ENCODE measurements around the gene ISLR. TPM values are rescaled to one million over a fixed set of nuclear protein-coding genes. Genes with fewer than 3 reads are reported as not detected.

Gene ISLR
- total and polyA plus RNA-seq, 2 experiments from 2014 or later = 0.55 TPM; not detected in 1

DNA sequence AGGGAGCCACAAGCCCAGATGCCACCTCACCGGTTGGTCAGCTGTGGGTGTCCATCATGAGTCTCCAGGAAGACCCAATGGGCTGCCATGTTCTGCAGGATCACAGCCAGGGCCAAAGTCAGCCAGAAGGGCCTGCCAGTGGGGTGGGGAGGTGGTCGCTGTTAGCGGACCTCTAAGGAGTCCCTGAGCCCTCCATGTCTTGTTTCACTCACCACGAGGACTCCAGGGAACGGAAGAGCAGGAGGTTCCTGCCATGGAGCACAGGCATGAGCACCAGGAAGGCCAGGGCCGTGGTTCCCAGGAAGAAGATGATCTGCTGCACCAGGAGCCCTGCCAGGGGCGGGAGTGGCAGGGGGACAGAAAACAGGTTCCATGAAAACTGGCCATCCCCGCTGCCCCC is 8.6 kb downstream of the ISLR start (continued):
- TF ChIP-seq, protein P1, sequence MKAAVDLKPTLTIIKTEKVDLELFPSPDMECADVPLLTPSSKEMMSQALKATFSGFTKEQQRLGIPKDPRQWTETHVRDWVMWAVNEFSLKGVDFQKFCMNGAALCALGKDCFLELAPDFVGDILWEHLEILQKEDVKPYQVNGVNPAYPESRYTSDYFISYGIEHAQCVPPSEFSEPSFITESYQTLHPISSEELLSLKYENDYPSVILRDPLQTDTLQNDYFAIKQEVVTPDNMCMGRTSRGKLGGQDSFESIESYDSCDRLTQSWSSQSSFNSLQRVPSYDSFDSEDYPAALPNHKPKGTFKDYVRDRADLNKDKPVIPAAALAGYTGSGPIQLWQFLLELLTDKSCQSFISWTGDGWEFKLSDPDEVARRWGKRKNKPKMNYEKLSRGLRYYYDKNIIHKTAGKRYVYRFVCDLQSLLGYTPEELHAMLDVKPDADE (IDR thresholded peaks at IDR 0.05) = no peak
- TF ChIP-seq JUNB (IDR thresholded peaks at IDR 0.05; ENCODE audit: unreplicated experiment) = no peak
- no peak for TF ChIP-seq ZNF114 (CRISPR knock-in tag; IDR thresholded peaks at IDR 0.05)
- TF ChIP-seq POLR2AphosphoS5 (IDR thresholded peaks at IDR 0.05; ENCODE audit: low read depth) = no peak

DNA sequence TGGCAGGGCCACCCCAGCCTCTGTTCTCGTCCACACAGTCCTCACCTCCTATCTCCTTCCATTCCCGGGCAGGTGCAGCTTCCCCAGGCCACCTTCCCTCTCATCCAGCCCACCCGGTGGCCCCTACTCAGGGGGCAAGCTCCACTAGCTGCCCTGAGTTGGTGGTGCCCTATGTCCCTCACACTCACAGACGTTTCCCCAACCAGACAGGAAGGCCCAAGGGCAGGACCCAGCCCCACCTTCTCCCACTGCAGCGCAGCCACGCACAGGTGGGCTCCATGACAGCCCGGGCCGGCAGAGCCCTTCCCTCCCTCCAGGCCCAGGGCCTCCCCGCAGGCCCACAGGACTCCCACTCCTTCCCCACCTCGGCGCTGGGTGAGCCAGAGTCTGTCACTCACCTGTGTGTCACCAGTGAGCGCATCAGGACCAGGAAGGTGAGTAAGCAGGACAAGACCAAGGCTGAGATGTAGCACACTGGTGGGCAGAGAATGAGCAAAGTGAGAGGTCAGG is 11.1 kb downstream of the ISLR start:
- Mint-ChIP-seq H3K4me1 (no peaks in the 10 kb centered on the region; the same call in 2 of the 3 replicates), H3K36me3 (ENCODE audit: low read depth) (no peaks in the 10 kb centered on the region; the same call in 2 of the 3 replicates), H3K27me3 (ENCODE audit: insufficient read depth, low read depth, poor library complexity) (peaks cover 11% of the 10 kb centered on the region), H3K4me3 (no peak overlapping the region), H3K27ac (no peak overlapping the region), H3K9me3 (no peaks in the 10 kb centered on the region)
- no peak overlapping the region for H3K27ac ChIP-seq (ENCODE audit: low read depth)
- no peak overlapping the region for H3K4me2 ChIP-seq
- no peak for DNase-seq (ENCODE audit: low spot score)
- TF ChIP-seq, protein P2, sequence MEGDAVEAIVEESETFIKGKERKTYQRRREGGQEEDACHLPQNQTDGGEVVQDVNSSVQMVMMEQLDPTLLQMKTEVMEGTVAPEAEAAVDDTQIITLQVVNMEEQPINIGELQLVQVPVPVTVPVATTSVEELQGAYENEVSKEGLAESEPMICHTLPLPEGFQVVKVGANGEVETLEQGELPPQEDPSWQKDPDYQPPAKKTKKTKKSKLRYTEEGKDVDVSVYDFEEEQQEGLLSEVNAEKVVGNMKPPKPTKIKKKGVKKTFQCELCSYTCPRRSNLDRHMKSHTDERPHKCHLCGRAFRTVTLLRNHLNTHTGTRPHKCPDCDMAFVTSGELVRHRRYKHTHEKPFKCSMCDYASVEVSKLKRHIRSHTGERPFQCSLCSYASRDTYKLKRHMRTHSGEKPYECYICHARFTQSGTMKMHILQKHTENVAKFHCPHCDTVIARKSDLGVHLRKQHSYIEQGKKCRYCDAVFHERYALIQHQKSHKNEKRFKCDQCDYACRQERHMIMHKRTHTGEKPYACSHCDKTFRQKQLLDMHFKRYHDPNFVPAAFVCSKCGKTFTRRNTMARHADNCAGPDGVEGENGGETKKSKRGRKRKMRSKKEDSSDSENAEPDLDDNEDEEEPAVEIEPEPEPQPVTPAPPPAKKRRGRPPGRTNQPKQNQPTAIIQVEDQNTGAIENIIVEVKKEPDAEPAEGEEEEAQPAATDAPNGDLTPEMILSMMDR (conservative IDR thresholded peaks at IDR 0.05; ENCODE audit: low read depth in 2 of 2) = no peak
- no peak for TF ChIP-seq JUNB (IDR thresholded peaks at IDR 0.05; ENCODE audit: unreplicated experiment)
- TF ChIP-seq EZH2 (IDR thresholded peaks at IDR 0.05; ENCODE audit: low read depth, unreplicated experiment) = no peak
- no peak for TF ChIP-seq EZH2phosphoT487 (IDR thresholded peaks at IDR 0.05; ENCODE audit: unreplicated experiment)
- no peaks in the 10 kb centered on the region for H4K20me1 ChIP-seq (replicated peaks; ENCODE audit: insufficient read depth)
- H3K36me3 ChIP-seq (ENCODE audit: insufficient read depth) = no peaks in the 10 kb centered on the region
- no peak overlapping the region for H3K4me3 ChIP-seq
- no peaks in the 10 kb centered on the region for H3K4me1 ChIP-seq (ENCODE audit: insufficient read depth)
- no peak for ATAC-seq
- no peaks in the 10 kb centered on the region for H3F3A ChIP-seq (replicated peaks; ENCODE audit: low read depth)
- H3K9me2 ChIP-seq (ENCODE audit: insufficient read depth) = no peaks in the 10 kb centered on the region
- no peaks in the 10 kb centered on the region for H3K27me3 ChIP-seq (ENCODE audit: insufficient read depth)
- H3K79me2 ChIP-seq (replicated peaks; ENCODE audit: insufficient read depth) = no peaks in the 10 kb centered on the region
- H2AFZ ChIP-seq = no peak overlapping the region

DNA sequence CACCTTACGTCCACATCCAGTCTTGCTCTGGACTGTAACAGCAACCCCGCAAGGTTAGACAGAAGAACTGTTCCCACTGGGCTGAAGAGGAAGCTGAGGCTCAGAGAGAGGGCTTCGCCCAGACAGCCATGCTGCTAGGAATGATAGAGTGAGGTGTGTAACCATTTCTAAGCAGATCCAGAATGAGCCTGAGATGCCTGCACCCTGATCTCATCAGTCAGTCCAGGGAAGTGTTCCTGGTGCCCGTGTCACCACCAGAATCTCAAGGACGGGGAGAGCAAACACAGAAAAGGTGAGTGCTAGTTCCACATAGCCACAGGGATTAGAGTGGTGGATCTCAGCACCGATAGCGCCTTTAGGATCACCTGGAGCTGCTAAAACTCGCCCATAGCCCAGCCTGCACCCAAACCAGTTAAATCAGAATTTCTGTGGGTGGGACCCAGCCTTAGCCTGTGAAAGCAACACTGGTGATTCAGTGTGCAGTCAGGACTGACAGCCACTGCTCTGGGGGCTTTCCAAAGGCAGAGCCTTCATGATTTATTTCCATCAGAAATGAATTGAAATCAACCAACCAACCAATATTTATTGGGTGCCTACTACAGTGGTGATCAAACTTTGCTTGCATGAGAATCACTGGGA is 12.3 kb downstream of the ISLR start:
- H2AFZ ChIP-seq = no peak overlapping the region
- Mint-ChIP-seq H3K9me3 (no peaks in the 10 kb centered on the region), H3K27ac (no peak overlapping the region), H3K36me3 (ENCODE audit: low read depth) (no peaks in the 10 kb centered on the region), H3K4me1 (no peaks in the 10 kb centered on the region; the same call in 2 of the 3 replicates), H3K4me3 (no peak overlapping the region), H3K27me3 (ENCODE audit: insufficient read depth, low read depth, poor library complexity) (peaks cover 13% of the 10 kb centered on the region)
- H3K27ac ChIP-seq (ENCODE audit: low read depth) = no peak overlapping the region
- no peak overlapping the region for H3K4me2 ChIP-seq
- no peak overlapping the region for H3K4me3 ChIP-seq
- no peaks in the 10 kb centered on the region for H3K4me1 ChIP-seq (ENCODE audit: insufficient read depth)
- H3K79me2 ChIP-seq (replicated peaks; ENCODE audit: insufficient read depth) = no peaks in the 10 kb centered on the region
- no peaks in the 10 kb centered on the region for H3K27me3 ChIP-seq (ENCODE audit: insufficient read depth)
- no peaks in the 10 kb centered on the region for H3K9me2 ChIP-seq (ENCODE audit: insufficient read depth)
- H4K20me1 ChIP-seq (replicated peaks; ENCODE audit: insufficient read depth) = no peaks in the 10 kb centered on the region
- DNase-seq (ENCODE audit: low spot score) (no peak), ATAC-seq (no peak)
- H3K36me3 ChIP-seq (ENCODE audit: insufficient read depth) = no peaks in the 10 kb centered on the region
- no peaks in the 10 kb centered on the region for H3F3A ChIP-seq (replicated peaks; ENCODE audit: low read depth)
- TF ChIP-seq ZNF331 (CRISPR knock-in tag; IDR thresholded peaks at IDR 0.05; ENCODE audit: low read depth) (no peak), EZH2 (IDR thresholded peaks at IDR 0.05; ENCODE audit: low read depth, unreplicated experiment) (no peak), POLR2AphosphoS5 (IDR thresholded peaks at IDR 0.05; ENCODE audit: low read depth) (no peak)
- TF ChIP-seq, protein P3, sequence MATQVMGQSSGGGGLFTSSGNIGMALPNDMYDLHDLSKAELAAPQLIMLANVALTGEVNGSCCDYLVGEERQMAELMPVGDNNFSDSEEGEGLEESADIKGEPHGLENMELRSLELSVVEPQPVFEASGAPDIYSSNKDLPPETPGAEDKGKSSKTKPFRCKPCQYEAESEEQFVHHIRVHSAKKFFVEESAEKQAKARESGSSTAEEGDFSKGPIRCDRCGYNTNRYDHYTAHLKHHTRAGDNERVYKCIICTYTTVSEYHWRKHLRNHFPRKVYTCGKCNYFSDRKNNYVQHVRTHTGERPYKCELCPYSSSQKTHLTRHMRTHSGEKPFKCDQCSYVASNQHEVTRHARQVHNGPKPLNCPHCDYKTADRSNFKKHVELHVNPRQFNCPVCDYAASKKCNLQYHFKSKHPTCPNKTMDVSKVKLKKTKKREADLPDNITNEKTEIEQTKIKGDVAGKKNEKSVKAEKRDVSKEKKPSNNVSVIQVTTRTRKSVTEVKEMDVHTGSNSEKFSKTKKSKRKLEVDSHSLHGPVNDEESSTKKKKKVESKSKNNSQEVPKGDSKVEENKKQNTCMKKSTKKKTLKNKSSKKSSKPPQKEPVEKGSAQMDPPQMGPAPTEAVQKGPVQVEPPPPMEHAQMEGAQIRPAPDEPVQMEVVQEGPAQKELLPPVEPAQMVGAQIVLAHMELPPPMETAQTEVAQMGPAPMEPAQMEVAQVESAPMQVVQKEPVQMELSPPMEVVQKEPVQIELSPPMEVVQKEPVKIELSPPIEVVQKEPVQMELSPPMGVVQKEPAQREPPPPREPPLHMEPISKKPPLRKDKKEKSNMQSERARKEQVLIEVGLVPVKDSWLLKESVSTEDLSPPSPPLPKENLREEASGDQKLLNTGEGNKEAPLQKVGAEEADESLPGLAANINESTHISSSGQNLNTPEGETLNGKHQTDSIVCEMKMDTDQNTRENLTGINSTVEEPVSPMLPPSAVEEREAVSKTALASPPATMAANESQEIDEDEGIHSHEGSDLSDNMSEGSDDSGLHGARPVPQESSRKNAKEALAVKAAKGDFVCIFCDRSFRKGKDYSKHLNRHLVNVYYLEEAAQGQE (IDR thresholded peaks at IDR 0.05; ENCODE audit: unreplicated experiment) = no peak
- TF ChIP-seq, protein P2 (conservative IDR thresholded peaks at IDR 0.05; ENCODE audit: low read depth in 2 of 2) = no peak
- TF ChIP-seq, protein P1 (IDR thresholded peaks at IDR 0.05) = no peak

All from GM23338 (cell line).